Measurements from ENCODE around the gene UGT1A8. TPM values are rescaled to one million over a fixed set of nuclear protein-coding genes. Genes with fewer than 3 reads are reported as not detected.

UGT1A8 gene
- polyA plus RNA-seq, 1 of the 3 experiments (the other 2 are of a cell fraction): not detected

GRCh38 chr2:233803292-233803911, 186.0 kb downstream of the UGT1A8 start:
- Histone ChIP-seq H3K9me2 (no peaks in the 10 kb centered on the region), H3F3A (replicated peaks; ENCODE audit: insufficient read depth) (no peaks in the 10 kb centered on the region), H3K9ac (no peak overlapping the region), H3K9me3 (no peaks in the 10 kb centered on the region; the same call in 1 of the 2 replicates), H3K4me2 (no peak overlapping the region), H4K20me1 (ENCODE audit: insufficient read depth) (no peaks in the 10 kb centered on the region), H3K4me1 (ENCODE audit: control insufficient read depth in 1 of 2, insufficient read depth in 2 of 2, low read depth in 1 of 2, low read length in 1 of 2) (no peaks in the 10 kb centered on the region), H3K4me3 (ENCODE audit: low read depth in 2 of 2, low read length in 1 of 2) (no peak overlapping the region), H3K79me2 (ENCODE audit: insufficient read depth) (no peaks in the 10 kb centered on the region), H3K27ac (ENCODE audit: low read depth in 2 of 2, low read length in 1 of 2) (no peak overlapping the region), H3K36me3 (replicated peaks in 1 of 2; ENCODE audit: control insufficient read depth in 1 of 2, insufficient read depth in 2 of 2, low read length in 1 of 2) (no peaks in the 10 kb centered on the region), H3K27me3 (ENCODE audit: insufficient read depth) (no peaks in the 10 kb centered on the region), H2AFZ (ENCODE audit: low read depth) (no peak overlapping the region)
- CTCF ChIA-PET: interaction anchor here (0.9 kb wide), 1 partner anchor 16 kb away, joined by 3 read pairs; no protein-coding TSS in a partner anchor
- TF ChIP-seq, protein P1, sequence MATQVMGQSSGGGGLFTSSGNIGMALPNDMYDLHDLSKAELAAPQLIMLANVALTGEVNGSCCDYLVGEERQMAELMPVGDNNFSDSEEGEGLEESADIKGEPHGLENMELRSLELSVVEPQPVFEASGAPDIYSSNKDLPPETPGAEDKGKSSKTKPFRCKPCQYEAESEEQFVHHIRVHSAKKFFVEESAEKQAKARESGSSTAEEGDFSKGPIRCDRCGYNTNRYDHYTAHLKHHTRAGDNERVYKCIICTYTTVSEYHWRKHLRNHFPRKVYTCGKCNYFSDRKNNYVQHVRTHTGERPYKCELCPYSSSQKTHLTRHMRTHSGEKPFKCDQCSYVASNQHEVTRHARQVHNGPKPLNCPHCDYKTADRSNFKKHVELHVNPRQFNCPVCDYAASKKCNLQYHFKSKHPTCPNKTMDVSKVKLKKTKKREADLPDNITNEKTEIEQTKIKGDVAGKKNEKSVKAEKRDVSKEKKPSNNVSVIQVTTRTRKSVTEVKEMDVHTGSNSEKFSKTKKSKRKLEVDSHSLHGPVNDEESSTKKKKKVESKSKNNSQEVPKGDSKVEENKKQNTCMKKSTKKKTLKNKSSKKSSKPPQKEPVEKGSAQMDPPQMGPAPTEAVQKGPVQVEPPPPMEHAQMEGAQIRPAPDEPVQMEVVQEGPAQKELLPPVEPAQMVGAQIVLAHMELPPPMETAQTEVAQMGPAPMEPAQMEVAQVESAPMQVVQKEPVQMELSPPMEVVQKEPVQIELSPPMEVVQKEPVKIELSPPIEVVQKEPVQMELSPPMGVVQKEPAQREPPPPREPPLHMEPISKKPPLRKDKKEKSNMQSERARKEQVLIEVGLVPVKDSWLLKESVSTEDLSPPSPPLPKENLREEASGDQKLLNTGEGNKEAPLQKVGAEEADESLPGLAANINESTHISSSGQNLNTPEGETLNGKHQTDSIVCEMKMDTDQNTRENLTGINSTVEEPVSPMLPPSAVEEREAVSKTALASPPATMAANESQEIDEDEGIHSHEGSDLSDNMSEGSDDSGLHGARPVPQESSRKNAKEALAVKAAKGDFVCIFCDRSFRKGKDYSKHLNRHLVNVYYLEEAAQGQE (IDR thresholded peaks at IDR 0.05; ENCODE audit: low read depth, low read length): no peak
- TF ChIP-seq TEAD4 (IDR thresholded peaks at IDR 0.05; ENCODE audit: borderline replicate concordance, insufficient read depth): no peak
- TF ChIP-seq ELF1 (IDR thresholded peaks at IDR 0.05): no peak
- 10% methylated on average over 1 of the region's 2 CpGs for WGBS (ENCODE audit: low lambda C conversion rate)
- no peak for DNase-seq
- POLR2A ChIA-PET: no interaction called here

DNA sequence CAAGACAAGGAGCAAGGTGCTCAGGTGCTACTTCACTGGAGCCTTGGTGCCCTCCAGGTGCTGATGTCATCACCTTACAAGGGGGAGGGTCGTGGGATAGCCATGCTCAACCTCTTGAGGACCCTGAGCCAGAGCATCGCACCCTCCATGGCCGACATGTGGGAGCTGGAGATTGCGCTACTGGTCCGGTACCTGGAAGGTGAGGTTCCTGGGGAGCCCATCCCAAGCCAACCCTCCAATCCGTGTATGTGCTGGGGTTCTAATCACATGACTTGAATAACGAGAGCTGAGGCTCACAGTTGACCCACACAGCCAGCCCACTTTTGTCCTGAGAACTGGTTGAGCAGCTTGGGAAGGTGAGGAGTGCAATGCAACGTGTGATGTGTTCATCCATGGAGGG, 186.6 kb downstream of the UGT1A8 start:
- Histone ChIP-seq H3K4me1 (ENCODE audit: control insufficient read depth in 1 of 2, insufficient read depth in 2 of 2, low read depth in 1 of 2, low read length in 1 of 2) (no peaks in the 10 kb centered on the region), H3K9me2 (no peaks in the 10 kb centered on the region), H3K9ac (no peak overlapping the region), H3F3A (replicated peaks; ENCODE audit: insufficient read depth) (no peaks in the 10 kb centered on the region), H3K4me3 (ENCODE audit: low read depth in 2 of 2, low read length in 1 of 2) (no peak overlapping the region), H3K4me2 (no peak overlapping the region), H3K27ac (ENCODE audit: low read depth in 2 of 2, low read length in 1 of 2) (no peak overlapping the region), H3K9me3 (no peaks in the 10 kb centered on the region; the same call in 1 of the 2 replicates), H3K79me2 (ENCODE audit: insufficient read depth) (no peaks in the 10 kb centered on the region), H3K36me3 (replicated peaks in 1 of 2; ENCODE audit: control insufficient read depth in 1 of 2, insufficient read depth in 2 of 2, low read length in 1 of 2) (no peaks in the 10 kb centered on the region), H2AFZ (ENCODE audit: low read depth) (no peak overlapping the region), H4K20me1 (ENCODE audit: insufficient read depth) (no peaks in the 10 kb centered on the region), H3K27me3 (ENCODE audit: insufficient read depth) (no peaks in the 10 kb centered on the region)
- 33% methylated on average over 3 of the region's 8 CpGs for WGBS (ENCODE audit: low lambda C conversion rate)
- CTCF ChIA-PET: interaction anchor here (0.9 kb wide), 1 partner anchor 17 kb away, joined by 3 read pairs; no protein-coding TSS in a partner anchor
- TF ChIP-seq GABPA (IDR thresholded peaks at IDR 0.05; ENCODE audit: low read depth) (no peak), FOXM1 (IDR thresholded peaks at IDR 0.05; ENCODE audit: low read depth) (no peak), JUND (IDR thresholded peaks at IDR 0.05) (no peak), CHD2 (IDR thresholded peaks at IDR 0.05; ENCODE audit: low read length, partially characterized antibody) (no peak), SMC3 (IDR thresholded peaks at IDR 0.05; ENCODE audit: low read depth, low read length) (no peak), TCF12 (IDR thresholded peaks at IDR 0.05) (no peak), RXRA (IDR thresholded peaks at IDR 0.05; ENCODE audit: borderline replicate concordance, low read depth) (no peak)
- DNase-seq: no peak
- POLR2A ChIA-PET: no interaction called here

Data from SK-N-SH (cell line).